Upper lobe of left lung (tissue), 6 donors: ENCODE measurements around the gene STX16. TPM values are rescaled to one million over a fixed set of nuclear protein-coding genes. Genes with fewer than 3 reads are reported as not detected.
A peak's percentile ranks its signal among the peaks of the same experiment; 100 is the strongest.

Experiments used
- ATAC-seq, 2 donors: fragments of 200-7000 bp; cut with Tn5 transposase; one replicate each; pipeline ENCODE4 v1.9.1; 2022; ENCODE audit warnings: mild to moderate bottlenecking in 2 of 2, moderate library complexity in 2 of 2; ENCODE audit not compliant: low FRiP score in 2 of 2
- DNase-seq, 2 donors: peaks; one replicate each; pipeline ENCODE4 v3.0.0-alpha.2; 2019 to 2020
- H3K27ac ChIP-seq, 4 donors: fragments of 200-600 bp; sonication (generic); one replicate each; pipeline ENCODE4 v1.5.1; 2016 to 2019
- H3K27me3 ChIP-seq, 4 donors: fragments of 200-600 bp; sonication (generic); one replicate each; pipeline ENCODE4 v1.5.1; 2017 to 2019
- H3K36me3 ChIP-seq, 4 donors: fragments of 200-600 bp; sonication (generic); one replicate each; pipeline ENCODE4 v1.5.1; 2016 to 2019
- H3K4me1 ChIP-seq, 4 donors: fragments of 200-600 bp; sonication (generic); one replicate each; pipeline ENCODE4 v1.5.1; 2018 to 2019
- H3K4me3 ChIP-seq, 4 donors: fragments of 200-600 bp; sonication (generic); one replicate each; pipeline ENCODE4 v1.5.1; 2017 to 2019; ENCODE audit warnings: mild to moderate bottlenecking in 2 of 4, moderate library complexity in 1 of 4
- H3K9me3 ChIP-seq, 4 donors: fragments of 200-600 bp; sonication (generic); one replicate each; pipeline ENCODE4 v1.5.1; 2018 to 2019
- EP300 ChIP-seq, 4 donors: sonication (generic); formaldehyde crosslinking; IDR thresholded peaks; one replicate each; pipeline ENCODE4 v1.5.1; 2017; ENCODE audit warnings: antibody characterized with exemption in 4 of 4, control low read depth in 2 of 4
- POLR2A ChIP-seq, 4 donors: fragments of 450-650 bp; IDR thresholded peaks; one replicate each; pipeline ENCODE4 v1.5.1; 2016 to 2017; ENCODE audit warnings: antibody characterized with exemption in 4 of 4, mild to moderate bottlenecking in 2 of 4
- POLR2AphosphoS5 ChIP-seq, 2 donors: sonication (generic); formaldehyde crosslinking; IDR thresholded peaks; one replicate each; pipeline ENCODE4 v1.5.1; 2017; ENCODE audit warnings: antibody characterized with exemption in 2 of 2
- WGBS, 2 donors: methylation state at CpG; one replicate each; pipeline ENCODE4 v1.1.5; 2017 to 2018; 5-methylcytosine and 5-hydroxymethylcytosine counted together
- total RNA-seq, 6 donors: library from RNA; depleted of rRNA in 4 of 6; stranded (reverse); fragments of >200 nt in 4 of 6; gene quantifications; one replicate each; pipeline versions ENCODE4 v1.1.0 to v1.2.1, GENCODE V29; 2016 to 2021
- TF ChIP-seq, protein P1 (sequence below), 6 experiments: fragments of 450-650 bp in 4 of 6; fragments of 200-600 bp in 2 of 6; sonication (generic) in 2 of 6; IDR thresholded peaks; one replicate each; pipeline ENCODE4 v1.5.1; 2016 to 2019; ENCODE audit warnings: antibody characterized with exemption in 6 of 6
- donor health status: DM: no; HTN: no; CAD: no; lungs with moderate emphysema.
- donor health status: DM: no; HTN: yes; CAD: no; lungs with severe emphysema.

The STX16 gene
- total RNA-seq, 6 donors from 2014 or later: 42.1 to 469 (median 64.7) TPM

- no peaks in the 10 kb centered on the region for H3K9me3 ChIP-seq
- no peaks in the 10 kb centered on the region for H3K27me3 ChIP-seq
- 94 to 97% methylated on average over 15 to 18 of the region's 18 CpGs for WGBS, 2 donors
- no peaks in the 10 kb centered on the region for H3K4me1 ChIP-seq
- TF ChIP-seq, protein P1, sequence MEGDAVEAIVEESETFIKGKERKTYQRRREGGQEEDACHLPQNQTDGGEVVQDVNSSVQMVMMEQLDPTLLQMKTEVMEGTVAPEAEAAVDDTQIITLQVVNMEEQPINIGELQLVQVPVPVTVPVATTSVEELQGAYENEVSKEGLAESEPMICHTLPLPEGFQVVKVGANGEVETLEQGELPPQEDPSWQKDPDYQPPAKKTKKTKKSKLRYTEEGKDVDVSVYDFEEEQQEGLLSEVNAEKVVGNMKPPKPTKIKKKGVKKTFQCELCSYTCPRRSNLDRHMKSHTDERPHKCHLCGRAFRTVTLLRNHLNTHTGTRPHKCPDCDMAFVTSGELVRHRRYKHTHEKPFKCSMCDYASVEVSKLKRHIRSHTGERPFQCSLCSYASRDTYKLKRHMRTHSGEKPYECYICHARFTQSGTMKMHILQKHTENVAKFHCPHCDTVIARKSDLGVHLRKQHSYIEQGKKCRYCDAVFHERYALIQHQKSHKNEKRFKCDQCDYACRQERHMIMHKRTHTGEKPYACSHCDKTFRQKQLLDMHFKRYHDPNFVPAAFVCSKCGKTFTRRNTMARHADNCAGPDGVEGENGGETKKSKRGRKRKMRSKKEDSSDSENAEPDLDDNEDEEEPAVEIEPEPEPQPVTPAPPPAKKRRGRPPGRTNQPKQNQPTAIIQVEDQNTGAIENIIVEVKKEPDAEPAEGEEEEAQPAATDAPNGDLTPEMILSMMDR (IDR thresholded peaks at IDR 0.05): no peak
- TF ChIP-seq POLR2A (IDR thresholded peaks at IDR 0.05): no peak
- no peak for TF ChIP-seq EP300 (IDR thresholded peaks at IDR 0.05)
- no peak for TF ChIP-seq POLR2AphosphoS5 (IDR thresholded peaks at IDR 0.05)
- no peak for ATAC-seq
- H3K36me3 ChIP-seq: peaks cover 10 to 93% (median 56%) of the 10 kb centered on the region in 4 donors
- DNase-seq: peak in 1 of 2 donors; percentile 55
- no peak overlapping the region for H3K4me3 ChIP-seq
- no peak overlapping the region for H3K27ac ChIP-seq
Observed at GRCh38 chr20:58675146-58675584, 24.1 kb downstream of the STX16 start.

DNA sequence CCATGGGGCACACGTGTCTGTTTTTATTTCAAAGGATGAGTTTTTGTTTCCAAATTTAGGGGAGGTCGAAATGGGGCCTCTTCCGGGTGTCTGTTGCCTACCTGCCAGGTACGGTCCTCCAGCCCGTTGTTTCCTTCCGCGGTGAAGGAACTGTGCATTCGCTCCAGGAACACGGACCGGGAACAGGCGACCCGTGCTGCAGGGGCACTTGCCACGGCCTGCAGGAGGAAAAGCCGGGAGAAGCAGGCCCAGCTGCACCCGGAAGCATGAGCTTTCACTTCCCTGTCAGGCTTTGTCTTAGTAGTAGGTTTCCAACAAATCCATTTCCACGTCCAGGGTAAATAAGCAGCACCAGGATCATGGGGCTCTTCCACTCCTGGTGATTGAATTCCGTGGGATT lies 24.6 kb downstream of the STX16 start:
- Histone ChIP-seq H3K36me3 (peaks cover 5 to 92% (median 54%) of the 10 kb centered on the region in 4 donors), H3K27me3 (no peaks in the 10 kb centered on the region), H3K9me3 (no peaks in the 10 kb centered on the region), H3K4me3 (no peak overlapping the region), H3K27ac (no peak overlapping the region), H3K4me1 (no peaks in the 10 kb centered on the region)
- 89 to 90% methylated on average over 17 of the region's 17 CpGs for WGBS, 2 donors
- ATAC-seq (no peak), DNase-seq (no peak)
- TF ChIP-seq EP300 (IDR thresholded peaks at IDR 0.05) (no peak), POLR2AphosphoS5 (IDR thresholded peaks at IDR 0.05) (no peak), POLR2A (IDR thresholded peaks at IDR 0.05) (no peak)
- TF ChIP-seq, protein P1 (IDR thresholded peaks at IDR 0.05): no peak

DNA sequence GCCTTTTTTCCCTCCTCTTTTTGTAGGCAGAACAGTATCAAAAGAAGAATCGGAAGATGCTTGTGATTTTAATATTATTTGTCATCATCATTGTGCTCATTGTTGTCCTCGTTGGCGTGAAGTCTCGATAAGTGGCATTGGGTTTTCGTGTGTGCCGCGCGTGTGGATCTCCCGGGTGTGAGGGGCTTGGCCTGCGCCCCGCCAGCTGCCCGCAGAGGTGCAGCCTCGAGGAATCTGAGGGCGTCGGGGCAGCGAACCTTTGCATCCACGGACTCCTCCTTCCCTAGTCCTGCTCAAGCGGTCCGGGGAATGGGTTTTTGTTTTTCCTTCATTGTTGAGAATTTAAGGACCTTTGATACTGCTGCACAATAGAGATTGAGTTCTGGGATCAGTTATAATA lies 25.1 kb downstream of the STX16 start:
- no peak overlapping the region for H3K4me3 ChIP-seq
- ATAC-seq (no peak), DNase-seq (peak in 1 of 2 donors; percentile 59)
- H3K36me3 ChIP-seq: peaks cover 5 to 91% (median 51%) of the 10 kb centered on the region in 4 donors
- no peak overlapping the region for H3K27ac ChIP-seq
- no peaks in the 10 kb centered on the region for H3K4me1 ChIP-seq
- H3K9me3 ChIP-seq: no peaks in the 10 kb centered on the region
- TF ChIP-seq POLR2AphosphoS5 (IDR thresholded peaks at IDR 0.05) (no peak), POLR2A (IDR thresholded peaks at IDR 0.05) (no peak), EP300 (IDR thresholded peaks at IDR 0.05) (no peak)
- TF ChIP-seq, protein P1 (IDR thresholded peaks at IDR 0.05): no peak
- WGBS, 2 donors: 97% methylated on average over 19 of the region's 19 CpGs
- H3K27me3 ChIP-seq: no peaks in the 10 kb centered on the region

DNA sequence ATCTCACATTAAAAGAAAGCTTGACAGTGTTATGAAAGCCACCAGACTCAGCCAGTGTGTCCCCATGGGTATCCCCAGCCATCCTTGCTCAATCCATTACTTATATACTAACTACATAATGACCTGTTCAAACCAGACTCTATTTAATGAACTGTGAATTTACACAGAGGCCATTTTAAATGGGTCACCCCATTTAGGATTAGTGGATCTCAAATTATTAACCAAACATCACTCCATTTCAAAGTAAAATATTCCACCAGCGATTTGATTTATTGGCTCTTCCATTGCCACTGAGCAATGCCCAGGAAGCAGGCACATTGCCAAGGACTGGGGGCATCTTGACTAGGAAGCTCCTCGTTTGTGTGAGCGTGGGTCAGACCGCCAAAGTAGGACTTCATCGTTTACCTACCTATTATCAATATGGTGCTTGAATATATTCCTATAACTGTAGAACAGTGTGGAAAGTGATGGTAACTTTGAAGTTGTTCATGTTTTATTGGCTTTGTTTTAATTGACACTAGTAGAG lies 26.1 kb downstream of the STX16 start:
- no peak overlapping the region for H3K27ac ChIP-seq
- DNase-seq (no peak), ATAC-seq (no peak)
- TF ChIP-seq POLR2A (IDR thresholded peaks at IDR 0.05) (no peak), POLR2AphosphoS5 (IDR thresholded peaks at IDR 0.05) (no peak), EP300 (IDR thresholded peaks at IDR 0.05) (no peak)
- TF ChIP-seq, protein P1 (IDR thresholded peaks at IDR 0.05): no peak
- no peaks in the 10 kb centered on the region for H3K4me1 ChIP-seq
- H3K9me3 ChIP-seq: no peaks in the 10 kb centered on the region
- no peak overlapping the region for H3K4me3 ChIP-seq
- 92 to 96% methylated on average over 5 of the region's 5 CpGs for WGBS, 2 donors
- no peaks in the 10 kb centered on the region for H3K27me3 ChIP-seq
- peaks cover 5 to 82% (median 47%) of the 10 kb centered on the region in 4 donors for H3K36me3 ChIP-seq

DNA sequence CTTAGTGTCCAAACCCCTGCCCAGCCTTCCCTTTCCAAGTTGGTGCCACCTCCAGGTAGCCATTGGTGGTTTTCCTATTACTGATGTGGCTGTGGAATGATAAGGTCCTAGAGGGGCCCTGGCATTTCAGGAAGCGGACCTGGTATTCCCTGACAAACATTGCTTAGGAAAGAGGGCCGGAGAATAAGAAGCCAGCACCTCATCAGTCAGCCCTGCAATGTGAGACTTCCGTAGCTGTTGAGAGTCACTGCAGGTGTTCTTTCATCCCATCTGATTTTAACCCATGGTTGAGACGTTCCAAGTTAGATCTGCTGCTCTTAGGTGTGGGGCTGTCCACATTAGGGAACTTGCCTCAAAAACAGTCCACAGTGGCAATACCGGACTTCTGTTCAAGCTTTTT lies 26.7 kb downstream of the STX16 start:
- ATAC-seq (no peak), DNase-seq (no peak)
- H3K27me3 ChIP-seq: no peaks in the 10 kb centered on the region
- no peaks in the 10 kb centered on the region for H3K4me1 ChIP-seq
- H3K9me3 ChIP-seq: no peaks in the 10 kb centered on the region
- 86 to 92% methylated on average over 5 of the region's 5 CpGs for WGBS, 2 donors
- H3K36me3 ChIP-seq: peaks cover 5 to 76% (median 43%) of the 10 kb centered on the region in 4 donors
- no peak overlapping the region for H3K4me3 ChIP-seq
- no peak for TF ChIP-seq EP300 (IDR thresholded peaks at IDR 0.05)
- TF ChIP-seq, protein P1 (IDR thresholded peaks at IDR 0.05): no peak
- TF ChIP-seq POLR2AphosphoS5 (IDR thresholded peaks at IDR 0.05): no peak
- H3K27ac ChIP-seq: no peak overlapping the region
